Caco-2 (cell line): ENCODE data around the gene KCNIP4. TPM values are rescaled to one million over a fixed set of nuclear protein-coding genes. Genes with fewer than 3 reads are reported as not detected.

Experiments
- BruUV-seq: library from RNA; stranded (reverse); fragments of 400-500 nt; replicated peaks from 2 replicates; lab custom pipeline; 2021; lab: Mats Ljungman, UMichigan
- CTCF ChIA-PET: fragments of 300-600 bp; sonication (Branson Sonifier 250); formaldehyde crosslinking; loops from one replicate; lab custom pipeline; 2022; ENCODE audit warnings: antibody characterized with exemption; lab: Charles Lee
- POLR2A ChIA-PET: fragments of 300-600 bp; sonication (Branson Sonifier 250); formaldehyde crosslinking; loops from one replicate; lab custom pipeline; 2022; ENCODE audit warnings: antibody characterized with exemption; lab: Charles Lee
- DNase-seq, 2 experiments: peaks; one replicate each; pipeline versions ENCODE4 v3.0.0 to v3.0.0-alpha.2; 2020 to 2022
- H3K27me3 ChIP-seq: replicated peaks from 2 replicates; pipeline ENCODE4 v1.6.0; 2011; ENCODE audit warnings: low read length; ENCODE audit not compliant: control insufficient read depth, insufficient read depth
- H3K36me3 ChIP-seq: 2 replicates; pipeline ENCODE4 v1.5.1; 2011; ENCODE audit warnings: low read length; ENCODE audit not compliant: control insufficient read depth, insufficient read depth
- H3K4me1 ChIP-seq: fragments of 250-450 bp; sonication (Bioruptor Pico); 2 replicates; pipeline ENCODE4 v1.5.1; 2020; ENCODE audit warnings: mild to moderate bottlenecking
- H3K4me3 ChIP-seq: 2 replicates; pipeline ENCODE4 v1.5.1; 2011; ENCODE audit warnings: low read depth, mild to moderate bottlenecking, control low read depth, low read length
- H3K9me3 ChIP-seq: fragments of 250-450 bp; sonication (Bioruptor Pico); 2 replicates; pipeline ENCODE4 v1.5.1; 2020; ENCODE audit warnings: mild to moderate bottlenecking, moderate library complexity
- H3K27ac Mint-ChIP-seq: one replicate; pipeline ENCODE4 v1.8.0; 2022; ENCODE audit warnings: mixed read lengths; ENCODE audit not compliant: unreplicated experiment
- H3K27me3 Mint-ChIP-seq: one replicate; pipeline ENCODE4 v1.8.0; 2022; ENCODE audit warnings: mixed read lengths; ENCODE audit not compliant: insufficient read depth, unreplicated experiment
- H3K36me3 Mint-ChIP-seq: one replicate; pipeline ENCODE4 v1.8.0; 2022; ENCODE audit warnings: mild to moderate bottlenecking, mixed read lengths; ENCODE audit not compliant: insufficient read depth, unreplicated experiment
- H3K4me1 Mint-ChIP-seq: one replicate; pipeline ENCODE4 v1.8.0; 2022; ENCODE audit warnings: low read depth, mixed read lengths; ENCODE audit not compliant: unreplicated experiment
- H3K4me3 Mint-ChIP-seq: one replicate; pipeline ENCODE4 v1.8.0; 2022; ENCODE audit warnings: mild to moderate bottlenecking, moderate library complexity, mixed read lengths; ENCODE audit not compliant: unreplicated experiment
- H3K9me3 Mint-ChIP-seq: one replicate; pipeline ENCODE4 v1.8.0; 2022; ENCODE audit warnings: mixed read lengths; ENCODE audit not compliant: unreplicated experiment
- CTCF ChIP-seq, 2 experiments: fragments of 200-600 bp in 1 of 2; IDR thresholded peaks; 1 replicate in 1 of 2; 2 replicates in 1 of 2; pipeline versions ENCODE4 v1.5.1 to v1.8.0; 2011 to 2022; ENCODE audit warnings: antibody characterized with exemption in 1 of 2, control low read depth in 1 of 2, inconsistent platforms in 1 of 2, low read depth in 1 of 2, low read length in 1 of 2, mild to moderate bottlenecking in 1 of 2, moderate library complexity in 1 of 2; ENCODE audit not compliant: insufficient read depth in 1 of 2, severe bottlenecking in 1 of 2, unreplicated experiment in 1 of 2
- intact Hi-C: fragments of 100-400 bp; cut with micrococcal nuclease; formaldehyde crosslinking; loops from one replicate; pipeline ENCODE4 v1.10.0; 2022; ENCODE audit not compliant: unreplicated experiment
- total RNA-seq: library from RNA; stranded (reverse); gene quantifications from 2 replicates; pipeline ENCODE4 v1.2.3, GENCODE V29; 2022

Gene KCNIP4
- total RNA-seq, 1 experiment from 2014 or later: not detected

GRCh38 chr4:21454201-21454600 is 494.4 kb downstream of the KCNIP4 start:
- no peak overlapping the region for H3K27ac Mint-ChIP-seq
- H3K27me3 ChIP-seq: no peaks in the 10 kb centered on the region
- H3K36me3 Mint-ChIP-seq: no peaks in the 10 kb centered on the region
- DNase-seq: no peak
- H3K9me3 ChIP-seq: no peaks in the 10 kb centered on the region
- H3K36me3 ChIP-seq: no peaks in the 10 kb centered on the region
- H3K4me1 ChIP-seq: no peaks in the 10 kb centered on the region
- H3K4me3 Mint-ChIP-seq: no peak overlapping the region
- POLR2A ChIA-PET: no interaction called here
- no peaks in the 10 kb centered on the region for H3K9me3 Mint-ChIP-seq
- H3K4me3 ChIP-seq: no peak overlapping the region
- no peak for TF ChIP-seq CTCF (IDR thresholded peaks at IDR 0.05; ENCODE audit: insufficient read depth in 1 of 2, low read depth in 1 of 2, low read length in 1 of 2, severe bottlenecking in 1 of 2, unreplicated experiment in 1 of 2)
- intact Hi-C loops: no loop called here
- H3K27me3 Mint-ChIP-seq: peaks cover 11% of the 10 kb centered on the region
- CTCF ChIA-PET: no interaction called here
- H3K4me1 Mint-ChIP-seq: peaks cover 7% of the 10 kb centered on the region
- BruUV-seq: no TSS peak

GRCh38 chr4:21452931-21453330 is 495.6 kb downstream of the KCNIP4 start:
- H3K9me3 ChIP-seq: no peaks in the 10 kb centered on the region
- H3K4me3 ChIP-seq: no peak overlapping the region
- Mint-ChIP-seq H3K27ac (no peak overlapping the region), H3K4me3 (no peak overlapping the region), H3K9me3 (no peaks in the 10 kb centered on the region), H3K36me3 (no peaks in the 10 kb centered on the region), H3K27me3 (peaks cover 11% of the 10 kb centered on the region), H3K4me1 (peaks cover 7% of the 10 kb centered on the region)
- DNase-seq: no peak
- intact Hi-C loops: no loop called here
- TF ChIP-seq CTCF (IDR thresholded peaks at IDR 0.05; ENCODE audit: insufficient read depth in 1 of 2, low read depth in 1 of 2, low read length in 1 of 2, severe bottlenecking in 1 of 2, unreplicated experiment in 1 of 2): no peak
- POLR2A ChIA-PET: no interaction called here
- CTCF ChIA-PET: no interaction called here
- no peaks in the 10 kb centered on the region for H3K27me3 ChIP-seq
- no TSS peak for BruUV-seq
- H3K36me3 ChIP-seq: no peaks in the 10 kb centered on the region
- H3K4me1 ChIP-seq: no peaks in the 10 kb centered on the region

GRCh38 chr4:21451032-21451431 is 497.5 kb downstream of the KCNIP4 start:
- no peaks in the 10 kb centered on the region for H3K9me3 ChIP-seq
- peaks cover 7% of the 10 kb centered on the region for H3K4me1 Mint-ChIP-seq
- H3K4me1 ChIP-seq: no peaks in the 10 kb centered on the region
- ChIA-PET POLR2A (no interaction called here), CTCF (no interaction called here)
- intact Hi-C loops: no loop called here
- H3K4me3 Mint-ChIP-seq: no peak overlapping the region
- BruUV-seq: no TSS peak
- no peak overlapping the region for H3K27ac Mint-ChIP-seq
- no peak for TF ChIP-seq CTCF (IDR thresholded peaks at IDR 0.05; ENCODE audit: insufficient read depth in 1 of 2, low read depth in 1 of 2, low read length in 1 of 2, severe bottlenecking in 1 of 2, unreplicated experiment in 1 of 2)
- H3K36me3 Mint-ChIP-seq: no peaks in the 10 kb centered on the region
- H3K27me3 ChIP-seq: no peaks in the 10 kb centered on the region
- H3K36me3 ChIP-seq: no peaks in the 10 kb centered on the region
- peaks cover 5% of the 10 kb centered on the region for H3K27me3 Mint-ChIP-seq
- H3K4me3 ChIP-seq: no peak overlapping the region
- DNase-seq: no peak
- no peaks in the 10 kb centered on the region for H3K9me3 Mint-ChIP-seq
